Type B pancreatic cell (in vitro differentiated cells): Measurements from ENCODE around the gene C11orf24. TPM values are rescaled to one million over a fixed set of nuclear protein-coding genes. Genes with fewer than 3 reads are reported as not detected.

ENCODE experiments used
- DNase-seq: peaks from one replicate; pipeline ENCODE4 v3.0.0; 2021; ENCODE audit warnings: mixed read lengths; ENCODE audit not compliant: unreplicated experiment; ENCODE audit errors: extremely low spot score
- H3K27ac Mint-ChIP-seq: 2 replicates; pipeline ENCODE4 v1.8.0; 2021; ENCODE audit warnings: mild to moderate bottlenecking, mixed read lengths
- H3K27me3 Mint-ChIP-seq: 2 replicates; pipeline ENCODE4 v1.8.0; 2021; ENCODE audit warnings: mixed read lengths
- H3K36me3 Mint-ChIP-seq: 2 replicates; pipeline ENCODE4 v1.8.0; 2021; ENCODE audit warnings: mixed read lengths
- H3K4me1 Mint-ChIP-seq: one replicate; pipeline ENCODE4 v1.8.0; 2021; ENCODE audit warnings: mixed read lengths; ENCODE audit not compliant: unreplicated experiment
- H3K4me3 Mint-ChIP-seq: 2 replicates; pipeline ENCODE4 v1.8.0; 2021; ENCODE audit warnings: mild to moderate bottlenecking, mixed read lengths
- H3K9me3 Mint-ChIP-seq: 2 replicates; pipeline ENCODE4 v1.8.0; 2021; ENCODE audit warnings: mixed read lengths
- CTCF ChIP-seq: fragments of 200-600 bp; sonication (generic); conservative IDR thresholded peaks from 2 replicates; pipeline ENCODE4 v1.5.0; 2021; ENCODE audit warnings: antibody characterized with exemption, mild to moderate bottlenecking
- total RNA-seq: library from RNA; stranded (reverse); gene quantifications from 2 replicates; pipeline ENCODE4 v1.2.1, GENCODE V29; 2021; ENCODE audit warnings: low replicate concordance

The C11orf24 gene
- total RNA-seq, 1 donor from 2014 or later, result 45.4 TPM

DNA sequence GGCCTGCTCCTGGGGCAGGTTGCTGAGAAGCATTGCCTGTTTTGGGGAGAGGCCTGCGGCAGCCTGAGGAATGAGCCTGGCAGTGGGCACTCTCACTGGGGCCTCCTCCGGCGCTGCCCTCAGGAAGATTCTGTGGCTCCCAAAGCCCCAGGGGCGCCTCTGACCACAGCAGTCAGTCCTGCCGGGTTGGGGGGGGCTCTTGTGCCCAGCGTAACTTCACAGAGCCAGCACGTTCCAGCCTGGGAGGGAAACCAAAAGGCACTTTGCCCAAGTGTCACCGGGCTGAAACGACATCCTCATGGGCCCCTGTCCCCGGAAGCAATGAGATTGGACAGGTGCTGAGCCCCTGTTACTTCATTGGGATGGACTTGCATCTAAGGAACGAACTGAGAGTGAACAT lies 36.3 kb upstream of the C11orf24 start:
- Mint-ChIP-seq H3K4me3 (no peak overlapping the region), H3K4me1 (peaks cover 12% of the 10 kb centered on the region), H3K36me3 (no peaks in the 10 kb centered on the region), H3K27me3 (no peaks in the 10 kb centered on the region), H3K27ac (no peak overlapping the region), H3K9me3 (no peaks in the 10 kb centered on the region)
- DNase-seq, result no peak
- TF ChIP-seq CTCF, result no peak

GRCh38 chr11:68306636-68307035 lies 34.9 kb upstream of the C11orf24 start:
- no peak for TF ChIP-seq CTCF
- Mint-ChIP-seq H3K27ac (no peak overlapping the region), H3K4me3 (no peak overlapping the region), H3K9me3 (no peaks in the 10 kb centered on the region), H3K36me3 (no peaks in the 10 kb centered on the region), H3K4me1 (peaks cover 12% of the 10 kb centered on the region), H3K27me3 (no peaks in the 10 kb centered on the region)
- DNase-seq, result no peak

DNA sequence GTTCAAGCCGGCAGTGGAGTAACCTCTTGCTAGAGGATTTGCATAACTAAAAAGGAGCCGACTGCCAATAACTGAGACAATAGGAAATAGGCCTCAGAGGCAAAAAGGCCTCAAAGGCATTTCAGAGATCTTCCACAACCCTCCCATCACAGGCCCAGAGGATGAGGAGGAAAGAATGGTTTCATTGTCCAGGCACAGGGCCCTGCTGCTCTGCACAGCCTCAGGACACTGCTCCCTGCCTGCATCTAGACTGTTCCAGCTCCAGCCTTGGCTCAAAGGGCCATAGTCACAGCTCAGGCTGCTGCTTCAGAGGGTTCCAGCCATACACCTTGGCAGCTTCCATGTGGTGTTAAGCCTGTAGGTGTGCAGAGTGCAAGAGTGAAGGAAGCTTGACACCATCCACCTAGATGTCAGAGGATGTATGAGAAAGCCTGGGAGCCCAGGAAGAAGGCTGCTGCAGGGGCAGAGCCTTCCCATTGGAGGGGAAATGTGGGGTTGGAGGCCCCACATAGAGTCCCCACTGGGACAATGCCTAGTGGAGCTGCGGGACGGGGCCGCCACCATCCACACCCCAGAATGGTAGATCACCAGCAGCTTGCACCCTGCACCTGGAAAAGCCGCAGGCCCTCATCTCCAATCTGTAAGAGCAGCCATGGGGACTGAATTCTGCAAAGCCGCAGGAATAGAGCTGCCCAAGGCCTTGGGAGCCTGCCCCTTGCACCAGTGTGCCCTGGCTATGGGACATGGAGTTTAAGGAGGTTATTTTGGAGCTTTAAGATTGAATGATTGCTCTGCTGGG lies 32.4 kb upstream of the C11orf24 start:
- no peak for DNase-seq
- no peak overlapping the region for H3K27ac Mint-ChIP-seq
- no peak overlapping the region for H3K4me3 Mint-ChIP-seq
- no peaks in the 10 kb centered on the region for H3K4me1 Mint-ChIP-seq
- H3K27me3 Mint-ChIP-seq, result no peaks in the 10 kb centered on the region
- no peak for TF ChIP-seq CTCF
- H3K36me3 Mint-ChIP-seq, result no peaks in the 10 kb centered on the region
- no peaks in the 10 kb centered on the region for H3K9me3 Mint-ChIP-seq

GRCh38 chr11:68303083-68303482 lies 31.3 kb upstream of the C11orf24 start:
- Mint-ChIP-seq H3K4me3 (no peak overlapping the region), H3K36me3 (no peaks in the 10 kb centered on the region), H3K27me3 (no peaks in the 10 kb centered on the region), H3K9me3 (no peaks in the 10 kb centered on the region), H3K27ac (no peak overlapping the region), H3K4me1 (no peaks in the 10 kb centered on the region)
- DNase-seq, result no peak
- TF ChIP-seq CTCF, result no peak

DNA sequence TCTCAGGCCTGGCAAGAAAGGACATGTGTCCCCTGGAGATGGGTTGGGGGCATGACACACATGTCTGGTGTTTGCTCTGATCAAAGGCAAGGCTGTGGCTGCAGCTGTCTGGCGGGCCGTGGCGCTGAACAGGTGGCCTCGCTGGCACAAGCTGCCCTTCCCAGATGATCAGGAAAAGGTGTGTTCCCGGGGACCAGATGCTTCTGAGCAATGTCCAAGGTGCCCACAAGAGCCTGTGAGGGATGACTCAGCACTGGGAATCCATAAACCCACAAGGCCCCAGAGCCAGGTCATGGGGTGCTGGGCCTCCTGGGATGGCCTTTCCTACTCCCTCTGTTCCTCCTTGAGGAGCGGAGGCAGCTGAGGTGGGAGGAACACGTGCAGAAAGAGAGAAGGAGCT lies 30.9 kb upstream of the C11orf24 start:
- H3K4me3 Mint-ChIP-seq, result no peak overlapping the region
- DNase-seq, result no peak
- H3K4me1 Mint-ChIP-seq, result no peaks in the 10 kb centered on the region
- no peak overlapping the region for H3K27ac Mint-ChIP-seq
- no peaks in the 10 kb centered on the region for H3K27me3 Mint-ChIP-seq
- no peak for TF ChIP-seq CTCF
- no peaks in the 10 kb centered on the region for H3K9me3 Mint-ChIP-seq
- no peaks in the 10 kb centered on the region for H3K36me3 Mint-ChIP-seq
